HepG2 (cell line): ENCODE results near the gene MRPS7. TPM values are rescaled to one million over a fixed set of nuclear protein-coding genes. Genes with fewer than 3 reads are reported as not detected.

ENCODE experiments used
- AHR ChIP-seq: IDR thresholded peaks from 2 replicates; pipeline ENCODE4 v1.6.1; 2018; ENCODE audit warnings: missing genetic modification reagents, missing compliant biosample characterization
- AKAP8 ChIP-seq: sonication (generic); formaldehyde crosslinking; IDR thresholded peaks from 2 replicates; pipeline ENCODE4 v1.5.1; 2020; ENCODE audit warnings: mild to moderate bottlenecking, missing genetic modification reagents
- ATF5 ChIP-seq: sonication (generic); formaldehyde crosslinking; IDR thresholded peaks from 2 replicates; pipeline ENCODE4 v1.4.0; 2020; ENCODE audit warnings: mild to moderate bottlenecking, low read depth, missing genetic modification reagents
- CBX1 ChIP-seq: IDR thresholded peaks from one replicate; pipeline ENCODE4 v1.6.1; 2016; ENCODE audit warnings: antibody characterized with exemption, low read depth
- CHD2 ChIP-seq: IDR thresholded peaks from 2 replicates; pipeline ENCODE4 v1.6.1; 2011; ENCODE audit warnings: low read depth, low read length, improper control_type of control experiment
- EP300 ChIP-seq, 3 experiments: sonication (generic) in 1 of 3; formaldehyde crosslinking in 1 of 3; IDR thresholded peaks; 2 replicates each; pipeline versions ENCODE4 v1.5.1 to v1.6.1; 2011 to 2020; ENCODE audit warnings: low read depth in 2 of 3, low read length in 2 of 3, borderline replicate concordance in 1 of 3, improper control_type of control experiment in 1 of 3, mild to moderate bottlenecking in 1 of 3, missing genetic modification reagents in 1 of 3, moderate library complexity in 1 of 3
- GATAD1 ChIP-seq: IDR thresholded peaks from 2 replicates; pipeline ENCODE4 v1.6.1; 2016; ENCODE audit warnings: missing genetic modification reagents, missing compliant biosample characterization
- GFI1 ChIP-seq: sonication (generic); formaldehyde crosslinking; IDR thresholded peaks from 2 replicates; pipeline ENCODE4 v1.5.0; 2020; ENCODE audit warnings: missing genetic modification reagents, mild to moderate bottlenecking, borderline replicate concordance
- KDM4B ChIP-seq: sonication (generic); formaldehyde crosslinking; IDR thresholded peaks from 2 replicates; pipeline ENCODE4 v1.4.0; 2020; ENCODE audit warnings: missing genetic modification reagents
- KDM5B ChIP-seq: sonication (generic); formaldehyde crosslinking; IDR thresholded peaks from 2 replicates; pipeline ENCODE4 v1.4.0; 2020; ENCODE audit warnings: missing genetic modification reagents, mild to moderate bottlenecking, borderline replicate concordance
- KLF16 ChIP-seq, 2 experiments: sonication (generic) in 1 of 2; formaldehyde crosslinking in 1 of 2; IDR thresholded peaks; 2 replicates each; pipeline versions ENCODE4 v1.6.1 to v1.8.0; 2016 to 2023; ENCODE audit warnings: missing genetic modification reagents in 2 of 2, missing compliant biosample characterization in 1 of 2
- MXI1 ChIP-seq: IDR thresholded peaks from 3 replicates; pipeline ENCODE4 v1.6.1; 2012; ENCODE audit warnings: low read depth, low read length, inconsistent platforms, borderline replicate concordance
- NCOA2 ChIP-seq: sonication (generic); formaldehyde crosslinking; IDR thresholded peaks from 2 replicates; pipeline ENCODE4 v1.8.0; 2022; ENCODE audit warnings: inconsistent platforms
- NR3C1 ChIP-seq: sonication (generic); formaldehyde crosslinking; IDR thresholded peaks from 2 replicates; pipeline ENCODE4 v1.4.0; 2020; ENCODE audit warnings: missing genetic modification reagents
- RARA ChIP-seq: IDR thresholded peaks from 2 replicates; pipeline ENCODE4 v1.6.1; 2016; ENCODE audit warnings: missing genetic modification reagents, missing compliant biosample characterization
- RFX5 ChIP-seq: IDR thresholded peaks from 2 replicates; pipeline ENCODE4 v1.6.1; 2011; ENCODE audit warnings: low read depth, low read length, improper control_type of control experiment
- SAP130 ChIP-seq: IDR thresholded peaks from 2 replicates; pipeline ENCODE4 v1.6.1; 2016; ENCODE audit warnings: low read depth
- ZNF350 ChIP-seq: sonication (generic); formaldehyde crosslinking; IDR thresholded peaks from 2 replicates; pipeline ENCODE4 v1.4.0; 2020; ENCODE audit warnings: mild to moderate bottlenecking, low read depth, missing genetic modification reagents, borderline replicate concordance
- ZNF367 ChIP-seq: sonication (generic); formaldehyde crosslinking; IDR thresholded peaks from 2 replicates; pipeline ENCODE4 v1.4.0; 2020; ENCODE audit warnings: missing genetic modification reagents, borderline replicate concordance
- ZNF605 ChIP-seq: sonication (generic); formaldehyde crosslinking; IDR thresholded peaks from 2 replicates; pipeline ENCODE4 v1.8.0; 2022; ENCODE audit warnings: mild to moderate bottlenecking, missing genetic modification reagents
- ZNF709 ChIP-seq: sonication (generic); formaldehyde crosslinking; IDR thresholded peaks from 2 replicates; pipeline ENCODE4 v1.5.0; 2020; ENCODE audit warnings: mild to moderate bottlenecking, missing genetic modification reagents
- polyA plus RNA-seq, 8 experiments: library from polyadenylated mRNA; depleted of rRNA in 3 of 8; stranded (reverse) in 7 of 8; unstranded in 1 of 8; fragments of >200 nt; fragmentation: Illumina TruSeq in 4 of 8; extraction: Trizol in 4 of 8; gene quantifications; 2 replicates each; pipeline versions ENCODE4 v1.2.1 to v1.2.3, GENCODE V29; 2011 to 2016; ENCODE audit warnings: low read depth in 4 of 8, missing spikeins in 1 of 8, mixed read lengths in 1 of 8; ENCODE audit not compliant: insufficient read depth in 1 of 8
- total RNA-seq, 5 experiments: library from RNA; depleted of rRNA; stranded (reverse); fragments of >200 nt; fragmentation: Illumina TruSeq; extraction: Trizol; gene quantifications; 2 replicates each; pipeline ENCODE4 v1.2.3, GENCODE V29; 2016; ENCODE audit warnings: low read depth in 1 of 5
- TF ChIP-seq, protein P1 (sequence below): IDR thresholded peaks from 2 replicates; pipeline ENCODE4 v1.6.1; 2016; ENCODE audit warnings: missing compliant biosample characterization, missing genetic modification reagents, borderline replicate concordance
- TF ChIP-seq, protein P2 (sequence below): IDR thresholded peaks from 2 replicates; pipeline ENCODE4 v1.6.1; 2016; ENCODE audit warnings: mild to moderate bottlenecking
- TF ChIP-seq, protein P3 (sequence below): sonication (generic); formaldehyde crosslinking; IDR thresholded peaks from 2 replicates; pipeline ENCODE4 v1.4.0; 2020; ENCODE audit warnings: mild to moderate bottlenecking, missing genetic modification reagents, borderline replicate concordance

MRPS7 gene
- total and polyA plus RNA-seq, 2 of the 13 experiments (the other 11 are each of a cell fraction or from before 2014, with no cell fraction given): 97.0 to 162 TPM

- TF ChIP-seq ZNF350 (CRISPR knock-in tag) (peak; percentile 87; the same call in 1 of the 2 replicates), CBX1 (peak; percentile 58), AKAP8 (CRISPR knock-in tag) (peak; percentile 69), ATF5 (CRISPR knock-in tag) (no peak), ZNF605 (CRISPR knock-in tag) (peak; percentile 99), RFX5 (peak; percentile 27; the same call in 1 of the 2 replicates), KDM5B (CRISPR knock-in tag) (peak; percentile 74), CHD2 (peak; percentile 98), RARA (CRISPR knock-in tag) (0 out of 2 replicates have a peak, but pooled peaks have one; percentile 19), KLF16 (CRISPR knock-in tag; IDR thresholded peaks at IDR 0.05) (peak in 1 of 2 experiments; percentile 67; a peak in 1 of 4 replicates), KDM4B (CRISPR knock-in tag) (0 out of 2 replicates have a peak, but pooled peaks have one; percentile 29), EP300 (IDR thresholded peaks at IDR 0.05; ENCODE audit: low read depth in 2 of 2, low read length in 2 of 2) (0 out of 4 replicates have a peak, but pooled peaks of 1 of the 2 experiments have one; percentile 54), EP300 (CRISPR knock-in tag; IDR thresholded peaks at IDR 0.05; ENCODE audit: borderline replicate concordance) (no peak), NR3C1 (CRISPR knock-in tag) (no peak), MXI1 (peak; percentile 85), SAP130 (CRISPR knock-in tag) (peak; percentile 89), ZNF367 (CRISPR knock-in tag) (0 out of 2 replicates have a peak, but pooled peaks have one; percentile 20), AHR (0 out of 2 replicates have a peak, but pooled peaks have one; percentile 30), NCOA2 (CRISPR knock-in tag) (peak; percentile 51; the same call in 1 of the 2 replicates), GFI1 (CRISPR knock-in tag) (peak; percentile 27; the same call in 1 of the 2 replicates), ZNF709 (CRISPR knock-in tag) (peak; percentile 95), GATAD1 (CRISPR knock-in tag) (peak; percentile 96)
- TF ChIP-seq, protein P1, sequence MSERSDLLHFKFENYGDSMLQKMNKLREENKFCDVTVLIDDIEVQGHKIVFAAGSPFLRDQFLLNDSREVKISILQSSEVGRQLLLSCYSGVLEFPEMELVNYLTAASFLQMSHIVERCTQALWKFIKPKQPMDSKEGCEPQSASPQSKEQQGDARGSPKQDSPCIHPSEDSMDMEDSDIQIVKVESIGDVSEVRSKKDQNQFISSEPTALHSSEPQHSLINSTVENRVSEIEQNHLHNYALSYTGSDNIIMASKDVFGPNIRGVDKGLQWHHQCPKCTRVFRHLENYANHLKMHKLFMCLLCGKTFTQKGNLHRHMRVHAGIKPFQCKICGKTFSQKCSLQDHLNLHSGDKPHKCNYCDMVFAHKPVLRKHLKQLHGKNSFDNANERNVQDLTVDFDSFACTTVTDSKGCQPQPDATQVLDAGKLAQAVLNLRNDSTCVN (CRISPR knock-in tag): peak; percentile 24; the same call in 1 of the 2 replicates
- TF ChIP-seq, protein P2, sequence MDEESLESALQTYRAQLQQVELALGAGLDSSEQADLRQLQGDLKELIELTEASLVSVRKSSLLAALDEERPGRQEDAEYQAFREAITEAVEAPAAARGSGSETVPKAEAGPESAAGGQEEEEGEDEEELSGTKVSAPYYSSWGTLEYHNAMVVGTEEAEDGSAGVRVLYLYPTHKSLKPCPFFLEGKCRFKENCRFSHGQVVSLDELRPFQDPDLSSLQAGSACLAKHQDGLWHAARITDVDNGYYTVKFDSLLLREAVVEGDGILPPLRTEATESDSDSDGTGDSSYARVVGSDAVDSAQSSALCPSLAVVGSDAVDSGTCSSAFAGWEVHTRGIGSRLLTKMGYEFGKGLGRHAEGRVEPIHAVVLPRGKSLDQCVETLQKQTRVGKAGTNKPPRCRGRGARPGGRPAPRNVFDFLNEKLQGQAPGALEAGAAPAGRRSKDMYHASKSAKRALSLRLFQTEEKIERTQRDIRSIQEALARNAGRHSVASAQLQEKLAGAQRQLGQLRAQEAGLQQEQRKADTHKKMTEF: peak; percentile 88
- TF ChIP-seq, protein P3, sequence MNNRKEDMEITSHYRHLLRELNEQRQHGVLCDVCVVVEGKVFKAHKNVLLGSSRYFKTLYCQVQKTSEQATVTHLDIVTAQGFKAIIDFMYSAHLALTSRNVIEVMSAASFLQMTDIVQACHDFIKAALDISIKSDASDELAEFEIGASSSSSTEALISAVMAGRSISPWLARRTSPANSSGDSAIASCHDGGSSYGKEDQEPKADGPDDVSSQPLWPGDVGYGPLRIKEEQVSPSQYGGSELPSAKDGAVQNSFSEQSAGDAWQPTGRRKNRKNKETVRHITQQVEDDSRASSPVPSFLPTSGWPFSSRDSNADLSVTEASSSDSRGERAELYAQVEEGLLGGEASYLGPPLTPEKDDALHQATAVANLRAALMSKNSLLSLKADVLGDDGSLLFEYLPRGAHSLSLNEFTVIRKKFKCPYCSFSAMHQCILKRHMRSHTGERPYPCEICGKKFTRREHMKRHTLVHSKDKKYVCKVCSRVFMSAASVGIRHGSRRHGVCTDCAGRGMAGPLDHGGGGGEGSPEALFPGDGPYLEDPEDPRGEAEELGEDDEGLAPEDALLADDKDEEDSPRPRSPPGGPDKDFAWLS: 0 out of 2 replicates have a peak, but pooled peaks have one; percentile 51
These were observed at the start of gene MRPS7, which contains the start of gene GGA3 (continued) for GRCh38 chr17:75261336-75262111.
